Heart right ventricle (tissue), 16 donors: ENCODE measurements around the gene PPFIA1. TPM values are rescaled to one million over a fixed set of nuclear protein-coding genes. Genes with fewer than 3 reads are reported as not detected.

Source experiments
- ATAC-seq, 8 donors: fragments of 200-7000 bp; cut with Tn5 transposase; one replicate each; pipeline ENCODE4 v1.9.1; 2020; ENCODE audit warnings: mild to moderate bottlenecking in 8 of 8, moderate library complexity in 8 of 8, moderate number of reproducible peaks in 1 of 8
- DNase-seq, 2 donors: peaks; one replicate each; pipeline ENCODE4 v3.0.0-alpha.2; 2020
- H3K27ac ChIP-seq, 10 donors: fragments of 200-600 bp; sonication (generic) in 2 of 10; one replicate each; pipeline versions ENCODE4 v1.5.0 to v1.8.0; 2020 to 2022; ENCODE audit warnings: mild to moderate bottlenecking in 3 of 10
- H3K27me3 ChIP-seq, 7 donors: fragments of 200-600 bp; one replicate each; pipeline ENCODE4 v1.8.0; 2021 to 2022; ENCODE audit warnings: mild to moderate bottlenecking in 2 of 7
- H3K36me3 ChIP-seq, 9 donors: fragments of 200-600 bp; sonication (generic) in 1 of 9; one replicate each; pipeline versions ENCODE4 v1.5.0 to v1.8.0; 2020 to 2022; ENCODE audit warnings: mild to moderate bottlenecking in 2 of 9
- H3K4me1 ChIP-seq, 9 donors: fragments of 200-600 bp; sonication (generic) in 1 of 9; one replicate each; pipeline versions ENCODE4 v1.5.0 to v1.8.0; 2020 to 2022; ENCODE audit warnings: mild to moderate bottlenecking in 4 of 9
- H3K4me3 ChIP-seq, 10 donors: fragments of 200-600 bp; sonication (generic) in 2 of 10; one replicate each; pipeline versions ENCODE4 v1.5.0 to v1.8.0; 2020 to 2022; ENCODE audit warnings: mild to moderate bottlenecking in 7 of 10, moderate library complexity in 2 of 10
- H3K9me3 ChIP-seq, 11 donors: fragments of 200-600 bp in 10 of 11; sonication (generic) in 2 of 11; one replicate each; pipeline versions ENCODE4 v1.5.0 to v1.8.0; 2013 to 2022; ENCODE audit warnings: mild to moderate bottlenecking in 2 of 11, control low read depth in 1 of 11, moderate library complexity in 1 of 11
- CTCF ChIP-seq, 9 donors: fragments of 200-600 bp; sonication (generic) in 2 of 9; IDR thresholded peaks; one replicate each; pipeline versions ENCODE4 v1.5.0 to v1.8.0; 2021 to 2022; ENCODE audit warnings: antibody characterized with exemption in 9 of 9, mild to moderate bottlenecking in 5 of 9, moderate library complexity in 1 of 9
- WGBS, 2 donors: extraction: QIAGEN DNeasy Blood & Tissue Kit; methylation state at CpG; one replicate each; pipeline ENCODE4 v1.1.7; 2013; ENCODE audit warnings: inconsistent platforms in 1 of 2; 5-methylcytosine and 5-hydroxymethylcytosine counted together
- intact Hi-C, 10 donors: fragments of 100-400 bp; cut with DNase I; formaldehyde crosslinking; loops; one replicate each; pipeline versions ENCODE4 v1.11.1 to v1.14.2; 2022
- polyA plus RNA-seq, 2 donors: library from polyadenylated mRNA; stranded (reverse); fragments of 200-250 nt; gene quantifications; one replicate each; pipeline ENCODE4 v1.2.3, GENCODE V29; 2013
- total RNA-seq, 10 donors: library from RNA; stranded (reverse); fragmentation: NEBNext Ultra II Directional in 3 of 10; extraction: Animal tissue kit (Norgen Biotek cat#: 25700) in 3 of 10; gene quantifications; one replicate each; pipeline versions ENCODE4 v1.2.1 to v1.2.4, GENCODE V29; 2021 to 2023
- donor health status: Arrhythmogenic right ventricular cardiomyopathy.
- donor health status: ischemic (EF 13 %, LVEDD 7.1; RV severe dilation, severe dysfunction).
- donor health status: healthy with polysubstance abuse.
- donor health status: DM: no; HTN: yes; CAD: no.
- donor health status: DM: no; HTN: no; CAD: no.
- donor health status: ischemic (EF 25% LVEDD 6.9; RV normal size, moderate dysfunction).
- donor health status: ischemic (EF 25% LVEDD 5.7; RV mildly dilated, moderate dysfunction).
- donor health status: healthy.
- donor health status: DM: yes; HTN: yes; CAD: no.
- donor health status: Ischemic cardiomyopathy.
- donor health status: ischemic (EF 35%, LVEDD 5.7; RV mildly dilated, moderate dysfunction).
- donor health status: nonischemic (EF 11% LVEDD 7.7; RV severe dilation, severe dysfunction).
- donor health status: DM: yes; HTN: yes; CAD: no.
- donor health status: PGD.
- donor health status: ischemic (EF 29% LVEDD 5.4; RV normal size, mild dysfunction).
- donor health status: nonischemic (EF 23%, LVEDD 6.1; RV moderate dilation, normal function).

Gene PPFIA1
- total and polyA plus RNA-seq, 12 donors, result 14.0 to 57.2 (median 39.0) TPM

DNA sequence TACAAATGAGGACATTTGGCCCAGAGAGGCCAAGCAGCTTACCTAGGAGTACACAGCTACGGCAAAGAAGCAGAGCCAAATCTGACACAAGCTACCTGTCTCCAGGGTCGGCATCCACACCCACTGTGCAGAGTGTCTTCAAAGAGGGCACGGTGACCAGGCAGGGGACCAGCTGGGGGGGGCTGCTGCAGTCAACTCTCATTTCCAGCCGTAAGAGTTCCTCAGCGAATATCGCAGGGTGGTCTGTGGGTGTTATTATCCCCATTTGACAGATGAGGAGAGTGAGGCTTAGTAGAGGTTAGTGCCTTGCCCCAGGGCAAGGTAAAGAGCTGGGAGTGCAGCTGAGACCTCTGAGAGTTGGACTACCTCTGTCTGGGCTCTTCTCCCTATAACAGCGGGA, 7.1 kb upstream of the PPFIA1 start:
- Histone ChIP-seq H3K4me3 (no peak overlapping the region), H3K27me3 (peaks cover 0 to 13% (median 0%) of the 10 kb centered on the region in 7 donors), H3K36me3 (no peaks in the 10 kb centered on the region), H3K4me1 (no peaks in the 10 kb centered on the region), H3K27ac (no peak overlapping the region), H3K9me3 (no peaks in the 10 kb centered on the region)
- ATAC-seq (no peak), DNase-seq (no peak)
- TF ChIP-seq CTCF (IDR thresholded peaks at IDR 0.05), result no peak
- intact Hi-C loops, result no loop called here
- WGBS, 2 donors, result 92 to 94% methylated on average over 7 of the region's 7 CpGs

- peaks cover 0 to 7% (median 5%) of the 10 kb centered on the region in 9 donors for H3K4me1 ChIP-seq
- intact Hi-C loops, result no loop called here
- ATAC-seq (no peak), DNase-seq (no peak)
- H3K27me3 ChIP-seq, result peaks cover 0 to 18% (median 0%) of the 10 kb centered on the region in 7 donors
- no peak overlapping the region for H3K27ac ChIP-seq
- TF ChIP-seq CTCF (IDR thresholded peaks at IDR 0.05), result no peak
- H3K9me3 ChIP-seq, result no peaks in the 10 kb centered on the region
- H3K36me3 ChIP-seq, result no peaks in the 10 kb centered on the region
- 37 to 46% methylated on average over 7 of the region's 7 CpGs for WGBS, 2 donors
- H3K4me3 ChIP-seq, result no peak overlapping the region
Measured at GRCh38 chr11:70265341-70265740, 5.1 kb upstream of the PPFIA1 start.

DNA sequence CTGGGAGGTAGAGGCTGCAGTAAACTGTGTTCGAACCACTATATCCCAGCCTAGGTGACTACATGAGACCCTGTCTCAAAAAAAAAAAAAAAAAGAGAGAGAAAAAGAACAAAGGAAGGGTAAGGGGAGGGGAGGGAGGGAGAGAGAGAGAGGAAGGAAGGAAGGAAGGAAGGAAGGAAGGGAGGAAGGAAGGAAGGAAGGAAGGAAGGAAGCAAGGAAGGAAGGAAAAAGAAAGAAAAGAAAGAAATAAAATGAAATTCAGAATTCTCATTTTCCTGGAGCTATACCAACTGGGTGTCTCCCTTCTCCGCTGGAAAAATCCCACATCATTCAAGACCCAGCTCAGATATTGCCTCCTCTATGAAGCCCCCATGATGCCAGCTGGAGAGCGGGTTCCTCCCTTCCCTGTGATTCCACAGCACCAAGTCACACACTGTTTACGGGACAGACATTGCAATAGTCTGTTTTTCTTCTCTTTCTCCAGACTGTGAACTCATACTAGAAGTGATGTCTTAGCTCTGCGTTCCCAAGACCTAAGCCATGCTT, 3.0 kb upstream of the PPFIA1 start:
- 80 to 85% methylated on average over 5 of the region's 5 CpGs for WGBS, 2 donors
- intact Hi-C loops, result no loop called here
- ATAC-seq, result no peak

GRCh38 chr11:70268526-70268925, 2.0 kb upstream of the PPFIA1 start:
- 82 to 91% methylated on average over 10 of the region's 10 CpGs for WGBS, 2 donors
- Histone ChIP-seq H3K27ac (no peak overlapping the region), H3K36me3 (peaks cover 0 to 17% (median 0%) of the 10 kb centered on the region in 9 donors), H3K9me3 (no peaks in the 10 kb centered on the region), H3K27me3 (peaks cover 0 to 18% (median 0%) of the 10 kb centered on the region in 7 donors), H3K4me3 (no peak overlapping the region), H3K4me1 (peaks cover 6 to 31% (median 23%) of the 10 kb centered on the region in 9 donors)
- ATAC-seq, result no peak
- DNase-seq, result no peak
- TF ChIP-seq CTCF (IDR thresholded peaks at IDR 0.05), result no peak
- intact Hi-C loops, result no loop called here

More for the DNA sequence above, 3.0 kb upstream of the PPFIA1 start:
- no peak for TF ChIP-seq CTCF (IDR thresholded peaks at IDR 0.05)
- Histone ChIP-seq H3K4me3 (no peak overlapping the region), H3K27me3 (peaks cover 0 to 18% (median 0%) of the 10 kb centered on the region in 7 donors), H3K9me3 (no peaks in the 10 kb centered on the region), H3K36me3 (peaks cover 0 to 7% (median 0%) of the 10 kb centered on the region in 9 donors), H3K27ac (no peak overlapping the region), H3K4me1 (peaks cover 6 to 21% (median 17%) of the 10 kb centered on the region in 9 donors)
- no peak for DNase-seq
